ENCODE data around the gene EML6.

The EML6 gene

DNA sequence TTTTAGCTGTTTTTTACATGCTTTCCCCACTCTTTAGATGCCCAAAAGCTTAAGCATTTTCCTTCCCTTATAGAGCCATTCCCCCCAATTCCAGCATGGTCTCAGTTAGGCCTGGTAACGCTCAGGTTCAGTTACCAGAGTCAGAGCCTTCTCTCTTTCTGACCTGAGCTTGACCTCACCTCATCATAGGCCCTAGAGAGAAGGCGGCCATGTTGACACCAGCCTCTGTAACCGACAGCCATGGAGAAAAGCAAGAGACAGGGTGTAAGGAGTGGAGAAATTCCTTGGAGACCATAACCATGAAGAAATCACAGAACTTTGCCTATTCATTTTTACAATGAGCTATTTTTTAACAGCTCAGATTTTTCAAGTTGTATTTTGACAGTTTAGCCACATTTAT, 227.3 kb downstream of the EML6 start:
- no peak for DNase-seq

DNA sequence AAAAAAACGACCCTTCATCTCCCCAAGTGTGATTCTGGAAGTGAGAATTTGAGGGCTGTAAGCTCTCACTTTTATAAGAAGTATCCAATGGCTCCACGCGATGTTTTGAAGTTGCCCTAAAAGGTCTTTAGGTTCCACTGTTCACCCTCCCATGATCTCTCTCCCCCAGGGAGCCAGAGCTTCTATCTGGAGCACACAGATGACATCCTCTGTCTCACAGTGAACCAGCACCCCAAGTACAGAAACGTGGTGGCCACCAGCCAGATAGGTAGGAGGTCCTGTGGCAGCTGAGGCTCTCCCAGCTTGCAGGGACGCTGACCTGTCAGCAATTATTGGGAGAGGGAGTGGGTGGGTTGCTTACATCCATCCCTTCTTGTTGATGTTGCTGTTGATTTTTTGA, 229.0 kb downstream of the EML6 start:
- no peak for DNase-seq

DNA sequence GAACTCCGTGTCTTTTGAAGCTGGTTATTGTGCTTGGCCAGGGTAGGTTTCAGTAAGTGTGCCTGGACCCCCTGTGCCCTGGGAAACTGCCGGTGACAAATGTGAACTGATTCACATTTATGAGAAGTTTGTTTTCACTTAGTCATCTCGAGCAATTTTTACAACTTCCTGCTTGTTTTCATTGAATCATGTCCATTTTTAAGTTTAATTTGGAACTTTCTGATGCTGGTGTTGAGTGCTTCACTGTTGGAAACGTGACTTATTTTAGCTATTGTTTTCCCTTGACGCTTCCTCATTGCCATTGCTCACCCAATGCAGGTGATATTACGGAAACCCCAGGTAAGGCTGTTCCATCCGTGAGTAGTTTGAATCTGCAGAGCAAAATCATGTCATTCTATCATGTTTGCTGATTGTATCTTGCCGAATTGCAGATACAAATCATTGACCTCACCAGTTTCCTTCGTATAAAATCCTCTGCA, 229.6 kb downstream of the EML6 start:
- peak; percentile 20 for DNase-seq

DNA sequence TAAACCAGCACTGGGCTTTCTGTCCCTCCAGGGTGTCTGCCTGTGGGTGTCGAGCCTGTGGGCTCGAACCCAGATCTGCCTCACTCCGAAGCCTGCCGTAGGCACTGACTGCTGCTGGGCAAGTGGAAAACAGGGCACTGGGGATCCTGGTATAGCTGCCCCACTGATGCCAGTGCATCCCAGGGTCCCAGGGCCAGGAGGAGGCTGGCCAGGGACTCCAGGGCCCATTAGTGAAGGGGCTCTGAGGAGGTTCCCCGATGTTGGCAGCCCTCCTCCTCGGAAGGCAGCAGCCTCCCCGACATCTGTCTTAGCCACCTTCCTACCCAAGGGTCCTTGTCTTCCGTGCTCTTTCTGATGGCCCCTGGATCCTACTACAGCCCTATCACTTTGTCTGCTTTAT, 230.7 kb downstream of the EML6 start:
- DNase-seq: no peak

DNA sequence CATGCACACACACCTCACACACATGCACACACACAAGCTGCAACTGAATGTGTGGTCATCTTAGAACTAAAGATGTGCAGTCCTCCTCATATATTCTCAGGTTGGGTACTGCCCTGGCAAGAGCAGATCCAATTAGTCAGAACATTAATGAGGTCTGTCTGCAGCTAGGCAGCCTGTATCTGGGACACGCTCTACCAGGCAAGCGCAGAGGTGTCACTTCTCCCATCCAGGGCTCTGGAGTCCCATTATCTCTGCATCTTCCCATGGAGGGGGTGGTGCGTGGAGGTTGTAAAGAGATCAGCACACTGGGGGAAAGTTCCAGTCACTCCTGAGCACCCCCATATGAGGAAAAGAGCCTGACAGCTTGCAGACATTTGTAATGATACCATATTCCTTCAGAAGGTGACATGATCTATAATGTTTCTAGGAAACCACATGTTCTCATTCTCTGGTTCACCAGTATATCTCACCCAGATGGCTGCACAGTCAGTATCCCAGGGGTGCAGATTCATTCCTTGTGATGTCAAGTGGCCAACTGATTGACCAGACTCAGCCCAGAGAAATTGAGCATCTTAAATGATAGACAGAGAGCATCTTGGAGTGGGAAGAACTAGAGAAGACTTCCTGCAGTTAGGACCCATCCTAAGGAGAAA, 231.4 kb downstream of the EML6 start:
- no peak for DNase-seq

DNA sequence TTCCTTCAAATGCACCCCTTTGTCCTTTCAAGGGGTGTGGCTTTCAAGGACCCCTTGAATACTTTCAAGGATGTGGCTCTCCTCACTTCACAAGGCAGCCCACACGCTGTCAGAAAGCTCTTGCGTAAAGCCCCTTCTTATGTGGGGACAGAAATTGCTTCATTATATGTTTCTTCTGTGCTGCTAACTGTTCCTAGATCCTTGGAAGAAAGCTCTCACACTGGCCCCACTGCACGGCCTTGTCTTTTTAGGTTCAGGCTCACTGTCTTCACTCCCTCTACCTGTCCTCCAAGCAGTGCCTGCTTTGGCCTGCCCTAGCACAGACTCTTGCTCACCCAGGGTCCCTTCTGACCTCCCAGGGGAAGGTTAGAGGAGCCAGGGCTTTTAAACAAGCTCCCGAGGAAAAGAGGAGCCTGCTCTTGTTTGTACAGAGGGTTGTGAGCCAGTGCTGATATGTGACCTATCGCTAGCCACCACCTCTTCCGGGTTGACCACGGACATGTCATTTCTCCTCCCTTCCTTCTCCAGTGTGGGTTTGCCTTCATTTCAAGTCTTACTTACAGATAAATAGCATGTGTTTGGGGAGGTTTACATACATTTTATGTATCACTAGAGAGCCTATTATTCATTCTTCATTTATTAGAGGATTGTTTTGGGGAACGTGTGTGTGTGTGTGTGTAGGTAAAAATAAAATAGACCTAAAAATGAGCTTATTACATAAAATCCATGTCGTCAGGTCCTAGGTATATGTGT, 232.1 kb downstream of the EML6 start:
- DNase-seq: no peak

DNA sequence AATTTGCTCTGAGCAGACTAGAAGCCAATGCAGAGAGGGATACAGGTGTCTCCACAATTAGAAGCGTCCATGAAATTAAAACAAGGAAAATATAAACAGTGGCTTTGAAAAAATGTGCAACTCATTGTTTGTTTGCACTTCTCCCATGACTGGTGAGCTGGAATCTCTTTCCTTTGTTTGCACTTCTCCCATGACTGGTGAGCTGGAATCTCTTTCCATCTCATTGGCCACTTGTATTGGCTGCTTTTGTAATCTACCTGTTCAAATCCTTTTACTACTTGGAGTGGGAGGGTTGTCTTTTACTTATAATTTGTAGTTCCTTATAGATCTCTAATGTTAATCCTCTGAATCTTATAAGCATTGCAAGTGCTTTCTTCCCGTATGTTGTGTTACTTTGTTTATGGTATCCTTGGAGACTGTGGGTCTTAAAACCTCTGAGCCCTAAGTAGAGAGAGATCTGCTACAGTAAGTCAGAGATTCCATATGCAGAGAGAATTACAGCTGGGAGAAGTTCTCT, 232.7 kb downstream of the EML6 start:
- no peak for DNase-seq

DNA sequence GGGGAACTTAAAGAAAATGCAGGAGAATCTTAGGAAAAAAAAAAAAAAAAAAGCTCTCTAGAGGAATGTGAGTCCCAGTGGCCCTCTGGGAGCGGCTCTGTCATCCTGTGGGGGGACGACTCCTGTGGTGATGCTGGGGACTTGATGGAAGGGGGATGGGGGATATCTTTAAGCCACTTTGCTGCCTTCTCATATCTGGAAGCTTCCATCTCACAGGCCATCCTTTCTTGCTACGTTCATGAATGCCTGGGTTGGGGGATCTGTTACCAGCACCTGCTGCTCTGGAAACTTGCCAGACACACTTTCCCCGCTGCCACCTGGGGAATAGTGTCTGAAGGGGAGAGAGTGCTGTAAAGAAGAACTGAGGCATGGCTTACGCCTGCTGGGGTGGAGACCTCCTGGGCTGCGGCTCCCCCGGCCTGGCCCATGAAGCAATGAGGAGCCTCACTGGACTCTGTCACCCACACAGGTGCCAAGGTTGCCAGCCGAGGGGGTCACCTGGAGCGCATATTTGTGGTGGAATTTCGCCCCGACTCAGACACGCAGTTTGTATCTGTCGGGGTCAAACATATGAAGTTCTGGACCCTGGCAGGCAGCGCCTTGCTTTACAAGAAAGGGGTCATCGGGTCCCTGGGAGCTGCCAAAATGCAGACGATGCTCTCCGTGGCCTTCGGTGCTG, 234.0 kb downstream of the EML6 start:
- DNase-seq: no peak

DNA sequence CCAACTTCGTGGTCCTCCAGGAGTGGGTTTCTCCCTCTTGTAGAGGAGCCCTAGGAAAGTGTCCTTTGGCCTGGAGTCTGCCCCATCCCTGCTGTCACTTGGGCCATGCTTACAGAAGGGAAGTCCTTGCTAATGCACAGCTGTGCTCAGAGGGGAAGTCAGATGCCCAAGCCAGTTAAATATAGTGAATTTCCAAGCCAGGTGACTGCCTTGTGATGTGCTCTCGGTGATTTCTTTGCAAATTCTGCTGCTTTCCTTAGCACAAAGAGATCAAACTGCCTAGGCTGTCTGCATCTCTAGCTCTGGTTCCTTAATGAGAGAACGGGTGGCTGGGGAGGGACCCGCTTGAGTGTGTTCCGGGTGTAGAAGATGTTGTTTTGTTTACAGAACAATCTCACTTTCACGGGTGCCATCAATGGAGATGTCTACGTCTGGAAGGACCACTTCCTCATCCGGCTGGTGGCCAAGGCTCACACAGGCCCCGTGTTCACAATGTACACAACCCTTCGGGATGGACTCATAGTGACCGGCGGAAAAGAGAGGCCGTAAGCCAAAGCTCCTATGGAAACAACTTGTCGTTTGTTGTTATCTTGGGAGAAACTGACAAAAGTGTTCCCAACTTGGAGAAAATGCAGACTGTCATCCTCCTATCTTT, 235.4 kb downstream of the EML6 start:
- no peak for DNase-seq

DNA sequence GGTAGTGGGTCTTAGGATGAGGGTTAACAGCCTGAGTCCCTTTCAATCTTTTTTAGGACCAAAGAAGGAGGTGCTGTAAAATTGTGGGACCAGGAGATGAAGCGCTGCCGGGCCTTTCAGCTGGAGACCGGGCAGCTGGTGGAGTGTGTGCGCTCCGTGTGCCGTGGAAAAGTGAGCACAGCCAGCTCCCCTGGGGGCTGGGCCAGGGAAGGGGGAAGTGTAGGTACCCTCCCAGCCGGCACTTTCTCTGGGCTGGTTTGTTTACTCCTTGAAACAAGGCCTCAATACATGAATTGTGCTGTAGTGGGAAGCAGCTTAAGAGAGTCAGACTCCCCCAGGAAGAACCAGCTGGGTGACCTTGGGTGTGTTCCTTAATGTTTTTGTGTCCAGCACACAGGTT, 236.7 kb downstream of the EML6 start:
- DNase-seq: no peak

DNA sequence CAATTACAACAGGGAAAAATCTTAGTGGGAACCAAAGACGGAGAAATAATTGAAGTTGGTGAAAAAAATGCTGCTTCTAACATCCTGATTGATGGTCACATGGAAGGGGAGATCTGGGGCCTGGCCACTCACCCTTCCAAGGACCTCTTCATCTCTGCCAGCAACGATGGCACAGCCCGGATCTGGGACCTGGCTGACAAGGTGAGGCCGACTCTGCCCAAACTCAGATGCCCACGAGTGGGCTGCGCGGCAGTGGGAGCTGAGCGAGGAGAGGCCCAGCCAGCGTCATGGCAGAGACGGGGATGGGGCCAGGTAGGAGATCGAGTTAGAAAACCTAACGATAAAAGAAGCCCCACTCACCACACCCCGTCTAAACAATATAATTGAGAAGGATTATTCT, 239.0 kb downstream of the EML6 start:
- no peak for DNase-seq

DNA sequence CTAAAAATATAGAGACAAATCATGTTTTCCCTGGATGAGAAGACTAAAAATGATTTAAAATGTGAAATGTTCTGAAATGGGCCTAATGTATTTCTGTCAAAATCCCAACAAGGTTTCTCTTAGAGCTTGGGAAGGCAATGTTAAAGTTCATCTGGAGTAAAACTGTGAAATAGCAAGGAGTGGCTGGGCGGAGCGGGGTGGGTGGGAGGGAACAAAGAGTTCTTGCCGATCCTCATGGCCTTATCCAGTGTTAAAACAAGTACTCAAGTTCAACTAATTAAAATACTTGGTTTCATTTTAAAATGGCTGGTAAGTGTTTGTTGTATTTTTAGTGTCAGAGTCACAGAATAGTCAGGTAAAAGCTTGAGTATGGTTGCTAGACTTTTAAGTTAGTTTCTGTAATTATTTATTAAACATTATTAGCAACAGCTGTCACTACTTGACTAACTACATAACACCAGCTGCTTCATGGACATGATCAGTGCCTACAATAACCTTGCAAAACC, 239.5 kb downstream of the EML6 start:
- no peak for DNase-seq

DNA sequence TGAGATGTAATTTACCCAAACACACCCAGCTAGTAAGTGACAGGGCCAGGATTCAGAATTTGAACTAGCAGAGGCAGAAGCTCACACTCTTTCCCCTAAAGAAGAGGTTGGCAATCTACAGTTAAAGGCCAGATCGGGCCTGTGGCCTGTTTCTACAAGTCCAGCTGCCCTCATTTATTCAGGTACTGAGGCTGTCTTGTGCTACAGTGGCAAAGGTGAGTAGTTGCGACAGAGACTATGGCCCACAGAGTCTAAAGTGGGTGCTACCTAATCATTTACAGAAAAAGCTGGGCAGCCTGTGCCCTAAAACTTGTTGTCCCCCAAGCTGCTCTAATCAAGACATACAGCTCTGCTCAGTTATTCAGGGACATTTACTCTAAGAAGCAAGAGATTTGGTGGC, 240.0 kb downstream of the EML6 start:
- no peak for DNase-seq

DNA sequence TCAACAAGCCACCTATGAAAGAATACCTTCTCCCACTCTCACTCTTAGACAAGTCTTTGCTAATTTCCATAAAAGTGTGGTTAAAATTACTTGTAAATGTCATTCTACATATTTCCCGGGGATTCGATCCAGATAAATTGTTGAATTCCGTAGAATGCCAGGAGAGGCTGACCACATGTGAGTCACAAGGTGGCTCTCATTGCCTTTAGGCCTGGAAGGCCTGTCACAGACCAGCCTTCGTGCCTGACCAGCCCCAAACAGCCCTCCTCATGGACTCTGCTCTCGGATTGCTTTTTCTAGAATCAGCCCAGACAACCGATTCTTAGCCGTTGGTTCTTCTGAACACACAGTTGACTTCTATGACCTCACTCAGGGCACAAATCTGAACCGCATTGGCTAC, 240.8 kb downstream of the EML6 start:
- DNase-seq: no peak

DNA sequence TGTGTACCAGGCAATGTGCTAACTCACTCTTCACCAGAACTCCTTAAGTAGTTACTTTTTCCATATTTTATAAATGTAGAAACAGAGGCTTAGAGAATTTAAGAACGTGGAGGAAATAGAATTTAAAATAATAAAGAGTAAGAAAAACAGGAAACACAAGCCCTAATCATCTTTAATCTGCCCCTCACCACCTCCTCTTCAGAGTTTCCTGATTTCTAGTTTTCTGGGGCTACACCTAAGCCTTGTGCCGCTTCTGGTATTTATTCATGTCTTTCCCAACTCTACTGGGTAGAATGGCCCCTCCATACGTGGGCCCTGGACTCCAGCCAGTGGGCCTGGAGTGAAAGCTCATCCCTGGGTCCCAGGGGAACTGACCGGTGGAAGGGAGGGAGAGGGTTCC, 241.4 kb downstream of the EML6 start:
- DNase-seq: no peak

DNA sequence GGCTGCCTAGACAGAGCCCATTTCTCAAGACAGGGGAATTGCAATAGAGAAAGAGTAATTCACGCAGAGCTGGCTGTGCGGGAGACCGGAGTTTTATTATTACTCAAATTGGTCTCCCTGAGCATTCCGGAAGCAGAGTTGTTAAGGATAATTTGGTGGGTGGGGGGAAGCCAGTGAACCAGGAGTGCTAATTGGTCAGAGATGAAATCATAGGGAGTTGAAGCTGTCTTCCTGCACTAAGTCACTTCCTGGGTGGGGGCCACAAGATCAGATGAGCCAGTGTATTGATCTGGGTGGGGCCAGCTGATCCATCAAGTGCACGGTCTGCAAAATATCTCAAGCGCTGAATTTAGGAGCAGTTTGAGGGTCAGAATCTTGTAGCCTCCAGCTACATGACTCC, 242.0 kb downstream of the EML6 start:
- DNase-seq: no peak

DNA sequence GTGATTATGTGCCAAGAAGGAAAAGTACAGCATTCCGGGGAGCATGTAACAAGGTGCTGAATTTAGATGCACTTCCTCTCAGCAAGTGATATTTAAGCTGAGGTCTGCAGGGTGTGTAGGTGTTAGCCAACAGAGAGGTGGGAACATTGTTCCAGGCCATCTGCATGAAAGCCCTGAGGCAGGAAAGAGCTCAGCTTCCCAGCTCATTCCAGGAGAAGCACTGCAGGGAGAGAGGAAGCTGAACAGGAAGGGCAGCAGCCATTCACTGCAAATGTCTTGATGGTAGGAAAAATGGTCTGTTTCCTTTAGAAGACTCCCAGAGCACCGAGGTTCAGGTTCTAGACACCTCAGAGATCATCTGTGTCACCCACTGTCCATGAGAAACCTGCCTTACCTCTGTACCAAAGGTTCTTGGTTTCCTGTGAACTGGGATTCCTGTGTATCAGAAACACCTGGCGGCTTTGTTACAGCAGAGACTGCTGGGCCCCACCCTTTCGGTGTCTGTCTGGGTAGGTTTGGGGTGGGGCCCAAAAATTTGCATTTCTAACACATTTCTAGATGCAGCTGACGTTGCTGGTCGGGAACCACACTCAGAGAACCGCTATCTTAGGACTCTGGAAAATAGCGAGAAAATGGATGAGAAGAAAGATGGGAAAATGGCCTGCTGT, 242.8 kb downstream of the EML6 start:
- no peak for DNase-seq

DNA sequence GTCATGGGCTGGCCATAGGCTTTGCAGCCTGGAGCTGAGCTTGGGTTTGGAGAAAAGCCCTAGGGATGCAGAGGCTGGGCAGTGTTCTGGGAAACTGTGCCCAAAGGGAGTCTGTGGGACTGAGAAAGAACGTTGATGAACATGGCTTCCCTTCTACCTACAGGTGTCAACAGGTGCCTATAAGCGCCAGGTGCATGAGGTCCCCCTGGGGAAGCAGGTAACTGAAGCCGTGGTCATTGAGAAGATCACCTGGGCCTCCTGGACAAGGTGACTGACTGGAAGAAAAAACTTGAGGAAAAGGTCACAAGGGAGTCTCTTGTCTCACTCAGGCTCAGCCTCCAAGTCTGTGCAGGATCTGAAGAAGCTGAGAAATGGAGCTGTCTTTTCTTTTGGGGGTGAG, 243.4 kb downstream of the EML6 start:
- DNase-seq: no peak

DNA sequence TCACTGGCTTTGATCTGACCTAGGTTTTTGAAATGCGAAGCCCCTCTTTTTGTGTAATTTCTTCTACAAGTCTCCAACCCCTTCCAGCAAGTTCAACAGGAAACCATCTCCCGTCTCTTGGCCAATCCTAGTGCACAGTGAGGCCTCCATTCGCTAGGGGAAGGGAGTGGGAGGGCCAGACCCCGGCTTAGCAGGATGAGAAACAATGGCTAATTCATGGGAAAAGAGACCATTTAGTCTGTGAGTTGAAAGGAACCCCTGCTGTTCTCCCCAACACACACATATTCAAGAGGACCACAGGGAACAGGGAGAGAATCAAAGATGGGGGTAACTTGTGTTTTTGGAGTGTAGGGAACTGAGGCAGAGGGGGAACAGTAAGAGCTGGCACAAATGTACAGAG, 243.8 kb downstream of the EML6 start:
- DNase-seq: no peak

DNA sequence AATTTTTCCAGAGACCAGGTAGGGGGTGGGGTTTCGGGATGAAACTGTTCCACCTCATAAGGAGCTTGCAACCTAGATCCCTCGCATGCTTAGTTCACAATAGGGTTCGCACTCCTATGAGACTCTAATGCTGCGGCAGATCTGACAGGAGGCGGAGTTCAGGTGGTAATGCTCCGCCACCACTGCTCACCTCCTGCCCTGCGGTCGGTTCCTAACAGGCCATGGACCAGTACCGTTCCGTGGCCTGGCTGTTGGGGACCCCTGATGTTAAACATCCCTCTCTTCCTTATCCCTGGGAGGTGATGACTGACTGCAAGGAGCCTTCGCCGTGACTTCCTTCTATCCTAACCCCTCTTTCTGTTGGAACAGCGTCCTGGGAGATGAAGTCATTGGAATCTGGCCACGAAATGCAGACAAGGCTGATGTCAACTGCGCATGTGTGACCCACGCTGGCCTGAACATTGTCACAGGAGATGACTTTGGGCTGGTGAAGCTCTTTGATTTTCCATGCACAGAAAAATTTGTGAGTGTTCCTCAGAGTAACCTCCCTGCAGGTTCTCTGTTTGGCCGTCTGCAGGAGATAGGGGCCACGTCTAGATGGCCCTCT, 244.4 kb downstream of the EML6 start:
- DNase-seq: no peak

DNA sequence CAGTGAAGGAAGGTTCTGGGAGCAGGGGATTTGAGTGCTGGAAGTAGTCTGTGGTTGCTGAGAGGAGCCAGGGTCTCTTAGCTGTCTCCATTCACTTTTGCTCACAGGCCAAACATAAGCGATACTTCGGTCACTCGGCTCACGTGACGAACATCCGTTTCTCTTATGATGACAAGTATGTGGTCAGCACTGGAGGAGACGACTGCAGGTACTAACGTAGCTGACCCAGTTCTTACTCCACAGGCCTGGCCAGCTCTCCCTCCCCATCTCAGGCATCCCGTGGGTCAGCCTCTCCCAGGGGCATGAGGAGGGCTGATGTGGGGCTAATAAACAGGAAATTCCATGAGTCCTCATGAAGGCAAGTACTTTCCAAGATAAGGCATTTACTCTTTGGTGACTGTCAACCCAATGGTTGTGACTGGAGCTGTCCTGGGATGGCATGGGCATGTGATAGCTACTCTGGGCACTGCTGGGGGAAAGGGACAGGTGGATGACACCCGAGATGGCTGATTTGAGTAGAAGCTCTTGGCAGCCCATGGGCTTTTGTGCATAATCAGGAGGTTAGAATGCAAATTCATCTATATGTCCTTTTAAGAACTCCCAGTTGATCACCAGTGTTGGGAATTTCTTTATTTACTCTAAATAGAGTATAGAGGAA, 245.2 kb downstream of the EML6 start:
- DNase-seq: no peak
